Suprapubic skin (tissue), 4 donors: ENCODE data around the gene SCUBE2.

Source experiments
- CTCF ChIP-seq, 2 donors: fragments of 200-600 bp in 1 of 2; fragments of 450-650 bp in 1 of 2; sonication (generic) in 1 of 2; IDR thresholded peaks; one replicate each; pipeline ENCODE4 v1.5.1; 2016 to 2019; ENCODE audit warnings: antibody characterized with exemption in 2 of 2, mild to moderate bottlenecking in 1 of 2, moderate library complexity in 1 of 2
- EP300 ChIP-seq: sonication (generic); formaldehyde crosslinking; IDR thresholded peaks from one replicate; pipeline ENCODE4 v1.6.1; 2017; ENCODE audit warnings: antibody characterized with exemption
- POLR2A ChIP-seq, 2 donors: fragments of 450-650 bp; IDR thresholded peaks; one replicate each; pipeline ENCODE4 v1.6.1; 2017; ENCODE audit warnings: antibody characterized with exemption in 2 of 2, mild to moderate bottlenecking in 2 of 2, moderate library complexity in 2 of 2
- POLR2AphosphoS5 ChIP-seq, 3 donors: sonication (generic); formaldehyde crosslinking; IDR thresholded peaks; one replicate each; pipeline ENCODE4 v1.6.1; 2017; ENCODE audit warnings: antibody characterized with exemption in 3 of 3

GRCh38 chr11:9073466-9074225 lies 17.8 kb downstream of the SCUBE2 start:
- no peak for TF ChIP-seq CTCF (IDR thresholded peaks at IDR 0.05)
- TF ChIP-seq POLR2AphosphoS5 (IDR thresholded peaks at IDR 0.05) = no peak
- TF ChIP-seq EP300 = no peak
- no peak for TF ChIP-seq POLR2A (IDR thresholded peaks at IDR 0.05)
